ENCODE results near the gene PON1. TPM values are rescaled to one million over a fixed set of nuclear protein-coding genes. Genes with fewer than 3 reads are reported as not detected.

PON1 gene
- total and polyA plus RNA-seq, 2 donors (not counting 1 experiment from before 2014, with no cell fraction given), result not detected

GRCh38 chr7:95250571-95250970 lies 73.8 kb downstream of the PON1 start:
- ChIA-PET CTCF (no interaction called here), POLR2A (no interaction called here)
- DNase-seq (no peak), ATAC-seq (ENCODE audit: low read depth) (no peak)
- H3K9me3 Mint-ChIP-seq (ENCODE audit: insufficient read depth), result no peaks in the 10 kb centered on the region
- Histone ChIP-seq H3K79me2 (ENCODE audit: control insufficient read depth, insufficient read depth, low read length) (no peaks in the 10 kb centered on the region), H3K4me1 (ENCODE audit: control insufficient read depth in 2 of 2, insufficient read depth in 2 of 2, low read length in 2 of 2) (no peaks in the 10 kb centered on the region), H3K27ac (ENCODE audit: low read length in 2 of 2) (no peak overlapping the region), H2AFZ (ENCODE audit: insufficient read depth, low read depth, low read length, poor library complexity, severe bottlenecking) (no peak overlapping the region), H4K20me1 (ENCODE audit: control insufficient read depth, insufficient read depth, low read length, poor library complexity, severe bottlenecking) (no peaks in the 10 kb centered on the region), H3K9ac (ENCODE audit: low read length) (no peak overlapping the region), H3K4me2 (replicated peaks; ENCODE audit: low read depth, low read length, poor library complexity, severe bottlenecking) (no peak overlapping the region), H3K9me3 (ENCODE audit: control extremely low read depth in 1 of 3, control insufficient read depth in 2 of 3, insufficient read depth in 1 of 3, low read length in 2 of 3) (no peaks in the 10 kb centered on the region), H3K27me3 (replicated peaks in 1 of 4; ENCODE audit: control extremely low read depth in 1 of 4, control insufficient read depth in 3 of 4, insufficient read depth in 4 of 4, low read length in 3 of 4) (no peaks in the 10 kb centered on the region), H3K36me3 (replicated peaks in 1 of 2; ENCODE audit: control extremely low read depth in 1 of 2, control insufficient read depth in 1 of 2, extremely low read depth in 1 of 2, insufficient read depth in 2 of 2, low read length in 1 of 2) (no peaks in the 10 kb centered on the region), H3K4me3 (ENCODE audit: control extremely low read depth in 1 of 5, extremely low read depth in 1 of 5, insufficient read depth in 1 of 5, low read depth in 2 of 5, low read length in 4 of 5) (no peak overlapping the region)
- TF ChIP-seq EZH2 (IDR thresholded peaks at IDR 0.05; ENCODE audit: borderline replicate concordance, insufficient read depth, low read depth, low read length, poor library complexity, severe bottlenecking) (no peak), CTCF (IDR thresholded peaks at IDR 0.05) (no peak)
- no peak overlapping the region for H3K27ac Mint-ChIP-seq
- H3K27me3 Mint-ChIP-seq, result no peaks in the 10 kb centered on the region
- intact Hi-C loops (cut with micrococcal nuclease), result no loop called here
- H3K4me3 Mint-ChIP-seq, result no peak overlapping the region
- H3K4me1 Mint-ChIP-seq, result no peaks in the 10 kb centered on the region
- WGBS (ENCODE audit: insufficient coverage), result 94% methylated on average over 6 of the region's 6 CpGs

Small RNAs within 50 kb of the gene (small RNA-seq; reads per million reads assigned to genes)
- not detected for gene AC004022.2 (ENCODE audit: insufficient read length, low read depth, low replicate concordance)

Other genes starting within 250 kb of the PON1 start
- not detected in 2 replicates for gene PON3, start 71.8 kb upstream of the PON1 start, total RNA-seq
- not detected in 2 replicates for gene PON3, start 71.8 kb upstream of the PON1 start, polyA plus RNA-seq
- 7.5 and 11.2 TPM in 2 replicates for gene PON2, start 110.5 kb upstream of the PON1 start, total RNA-seq
- 8.3 and 15.2 TPM in 2 replicates for gene PON2, start 110.5 kb upstream of the PON1 start, polyA plus RNA-seq
- not detected in 2 replicates for gene ASB4, start 161.4 kb upstream of the PON1 start, total RNA-seq
- gene ASB4, start 161.4 kb upstream of the PON1 start, polyA plus RNA-seq, result not detected in 2 replicates